ENCODE measurements around the gene NOC2L. TPM values are rescaled to one million over a fixed set of nuclear protein-coding genes. Genes with fewer than 3 reads are reported as not detected.
A peak's percentile ranks its signal among the peaks of the same experiment; 100 is the strongest.

The NOC2L gene
- total and polyA plus RNA-seq, 9 of the 15 experiments (the other 6 are each of a cell fraction or from before 2014, with no cell fraction given): 4.0 to 410 (median 200) TPM

DNA sequence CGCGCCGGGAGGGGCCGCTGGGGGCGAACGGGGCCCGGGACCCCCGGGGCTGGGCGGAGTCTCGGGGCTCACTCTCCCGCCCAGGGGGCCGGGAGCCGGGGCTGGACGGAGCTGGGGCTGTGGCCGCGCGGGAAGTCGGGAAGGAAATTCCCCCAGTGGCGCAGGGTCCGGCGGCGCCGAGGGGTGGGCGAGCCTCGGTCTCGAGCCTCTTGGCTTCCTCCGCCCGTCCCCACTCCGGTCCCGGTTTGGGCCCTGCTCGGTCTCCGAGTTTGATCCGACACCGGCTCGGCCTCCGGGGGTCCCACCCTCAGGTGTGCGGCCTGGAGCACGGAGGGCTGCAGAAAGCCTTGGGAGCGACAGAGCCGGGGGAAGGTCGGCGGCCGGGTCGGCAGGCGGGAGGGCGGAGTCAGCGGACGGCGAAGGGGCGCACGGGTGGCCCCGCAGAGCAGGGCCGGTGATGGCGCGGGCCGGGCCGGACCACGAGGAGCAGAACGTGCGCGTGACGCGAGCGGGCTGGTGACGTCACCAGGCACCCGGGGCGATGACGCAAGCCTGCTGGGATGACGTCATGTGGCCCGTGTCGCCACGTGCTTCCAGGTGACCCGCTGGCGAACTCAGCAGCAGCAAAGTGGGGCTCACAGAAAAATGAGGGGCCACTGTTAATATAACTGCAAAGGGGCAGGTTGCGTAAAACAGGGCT, 41.5 kb upstream of the NOC2L start (continued):
- TF ChIP-seq GTF3C2 (IDR thresholded peaks at IDR 0.05; ENCODE audit: borderline replicate concordance, extremely low read depth, insufficient read length): no peak
- peak; percentile 87 for TF ChIP-seq PCBP1 (IDR thresholded peaks at IDR 0.05; ENCODE audit: low read depth, low read length, poor library complexity, severe bottlenecking)
- TF ChIP-seq NR4A1 (CRISPR knock-in tag; IDR thresholded peaks at IDR 0.05): peak; percentile 32; the same call in 1 of the 2 replicates
- TF ChIP-seq NR4A1 (tag; IDR thresholded peaks at IDR 0.05): peak; percentile 68
- peak; percentile 95 for TF ChIP-seq ESRRA (IDR thresholded peaks at IDR 0.05; ENCODE audit: borderline replicate concordance, low read depth)
- TF ChIP-seq, protein P1, sequence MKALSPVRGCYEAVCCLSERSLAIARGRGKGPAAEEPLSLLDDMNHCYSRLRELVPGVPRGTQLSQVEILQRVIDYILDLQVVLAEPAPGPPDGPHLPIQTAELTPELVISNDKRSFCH (CRISPR knock-in tag; IDR thresholded peaks at IDR 0.05): no peak
- TF ChIP-seq, protein P1 (tag; IDR thresholded peaks at IDR 0.05): peak; percentile 95
- TF ChIP-seq EZH2 (IDR thresholded peaks at IDR 0.05; ENCODE audit: borderline replicate concordance, low read depth, low read length): no peak
- no peak for TF ChIP-seq KLF16 (IDR thresholded peaks at IDR 0.05)
- peak; percentile 98 for TF ChIP-seq RB1 (IDR thresholded peaks at IDR 0.05; ENCODE audit: low read depth)
- peak; percentile 62; the same call in 1 of the 2 replicates for TF ChIP-seq SNIP1 (IDR thresholded peaks at IDR 0.05; ENCODE audit: low read depth)
- peak; percentile 80; the same call in 1 of the 2 replicates for TF ChIP-seq MYNN (IDR thresholded peaks at IDR 0.05)
- no peak for TF ChIP-seq MYNN (CRISPR knock-in tag; IDR thresholded peaks at IDR 0.05)
- TF ChIP-seq FOXM1 (IDR thresholded peaks at IDR 0.05; ENCODE audit: low read depth): no peak
- TF ChIP-seq FOXM1 (CRISPR knock-in tag; IDR thresholded peaks at IDR 0.05; ENCODE audit: low read depth): peak; percentile 98
- peak; percentile 100 for TF ChIP-seq CREB1 (IDR thresholded peaks at IDR 0.05)
- peak; percentile 100 for TF ChIP-seq CREB1 (CRISPR knock-in tag; IDR thresholded peaks at IDR 0.05)
- TF ChIP-seq GABPB1 (CRISPR knock-in tag; IDR thresholded peaks at IDR 0.05): peak; percentile 94
- peak; percentile 73 to 82; a peak in 3 of 4 replicates for TF ChIP-seq MAZ (CRISPR knock-in tag; conservative IDR thresholded peaks at IDR 0.05 in 1 of 2, IDR thresholded peaks at IDR 0.05 in 1 of 2)
- TF ChIP-seq ARHGAP35 (IDR thresholded peaks at IDR 0.05; ENCODE audit: partially characterized antibody): no peak
- peak; percentile 83 for TF ChIP-seq USF2 (CRISPR knock-in tag; IDR thresholded peaks at IDR 0.05)
- 0 out of 2 replicates have a peak, but pooled peaks have one; percentile 24 for TF ChIP-seq POLR2AphosphoS5 (IDR thresholded peaks at IDR 0.05; ENCODE audit: control insufficient read depth, insufficient read depth, low read depth, low read length)
- peak; percentile 35 for TF ChIP-seq NEUROD1 (IDR thresholded peaks at IDR 0.05; ENCODE audit: borderline replicate concordance, low read depth, low read length, partially characterized antibody)
